GM18526 (cell line): ENCODE results near the gene RNF213.

Experiments
- POLR2A ChIP-seq: IDR thresholded peaks from 3 replicates; pipeline ENCODE4 v1.6.1; 2011; ENCODE audit not compliant: insufficient read length; ENCODE audit errors: extremely low read depth

RNF213 gene

GRCh38 chr17:80372922-80373570, 112.4 kb downstream of the RNF213 start:
- TF ChIP-seq POLR2A, result no peak

GRCh38 chr17:80374039-80374731, 113.5 kb downstream of the RNF213 start:
- no peak for TF ChIP-seq POLR2A

- TF ChIP-seq POLR2A, result no peak
These were observed 114.3 kb downstream of the RNF213 start for GRCh38 chr17:80374732-80375585.

GRCh38 chr17:80376531-80376930, 115.9 kb downstream of the RNF213 start:
- no peak for TF ChIP-seq POLR2A

- peak; percentile 19 for TF ChIP-seq POLR2A
These were observed 117.1 kb downstream of the RNF213 start for GRCh38 chr17:80377798-80378197.

GRCh38 chr17:80379348-80379747, 118.7 kb downstream of the RNF213 start:
- no peak for TF ChIP-seq POLR2A

GRCh38 chr17:80380068-80380467, 119.4 kb downstream of the RNF213 start:
- TF ChIP-seq POLR2A, result no peak

GRCh38 chr17:80380555-80381002, 119.9 kb downstream of the RNF213 start:
- TF ChIP-seq POLR2A, result no peak

- TF ChIP-seq POLR2A, result no peak
These were observed 120.8 kb downstream of the RNF213 start for GRCh38 chr17:80381416-80381923.

GRCh38 chr17:80382446-80382845, 121.8 kb downstream of the RNF213 start:
- no peak for TF ChIP-seq POLR2A

GRCh38 chr17:80382956-80383355, 122.3 kb downstream of the RNF213 start:
- no peak for TF ChIP-seq POLR2A

- no peak for TF ChIP-seq POLR2A
These were observed 123.7 kb downstream of the RNF213 start for GRCh38 chr17:80384078-80384960.

GRCh38 chr17:80385046-80385445, 124.4 kb downstream of the RNF213 start:
- TF ChIP-seq POLR2A, result no peak

- no peak for TF ChIP-seq POLR2A
These were observed 125.7 kb downstream of the RNF213 start for GRCh38 chr17:80386341-80386740.

GRCh38 chr17:80387071-80387470, 126.4 kb downstream of the RNF213 start:
- no peak for TF ChIP-seq POLR2A

- TF ChIP-seq POLR2A, result no peak
These were observed 127.5 kb downstream of the RNF213 start for GRCh38 chr17:80388175-80388574.
